RWPE2 (cell line): ENCODE data around the gene FCF1.

Experiments used
- ATAC-seq: fragments of 200-7000 bp; cut with Tn5 transposase; 3 replicates; pipeline ENCODE4 v1.9.1; 2021; ENCODE audit warnings: low read depth
- DNase-seq: peaks from one replicate; pipeline ENCODE4 v3.0.0-alpha.2; 2020; ENCODE audit warnings: low spot score
- H3K27ac ChIP-seq: fragments of 450-650 bp; 2 replicates; pipeline ENCODE4 v1.5.1; 2017; ENCODE audit warnings: mild to moderate bottlenecking; ENCODE audit not compliant: poor library complexity, severe bottlenecking
- H3K27me3 ChIP-seq: fragments of 250-450 bp; sonication (Bioruptor Pico); 2 replicates; pipeline ENCODE4 v1.5.1; 2021; ENCODE audit warnings: mild to moderate bottlenecking, moderate library complexity; ENCODE audit not compliant: insufficient read depth, poor library complexity, severe bottlenecking
- H3K36me3 ChIP-seq: fragments of 250-450 bp; sonication (Bioruptor Pico); 2 replicates; pipeline ENCODE4 v1.5.1; 2020; ENCODE audit warnings: low read depth, mild to moderate bottlenecking, moderate library complexity
- H3K4me1 ChIP-seq: fragments of 250-450 bp; sonication (Bioruptor Pico); 2 replicates; pipeline ENCODE4 v1.5.1; 2021; ENCODE audit warnings: mild to moderate bottlenecking, moderate library complexity; ENCODE audit not compliant: insufficient read depth, poor library complexity, severe bottlenecking
- H3K4me3 ChIP-seq: fragments of 250-450 bp; sonication (Bioruptor Pico); 2 replicates; pipeline ENCODE4 v1.5.1; 2021; ENCODE audit warnings: mild to moderate bottlenecking, moderate library complexity; ENCODE audit not compliant: severe bottlenecking
- H3K9me3 ChIP-seq: fragments of 250-450 bp; sonication (Bioruptor Pico); 2 replicates; pipeline ENCODE4 v1.5.1; 2021; ENCODE audit warnings: mild to moderate bottlenecking, moderate library complexity; ENCODE audit not compliant: severe bottlenecking
- TF ChIP-seq, protein P1 (sequence below): fragments of 450-650 bp; IDR thresholded peaks from one replicate; pipeline ENCODE4 v1.5.1; 2017; ENCODE audit warnings: mild to moderate bottlenecking, moderate library complexity; ENCODE audit not compliant: poor library complexity, severe bottlenecking

Gene FCF1

DNA sequence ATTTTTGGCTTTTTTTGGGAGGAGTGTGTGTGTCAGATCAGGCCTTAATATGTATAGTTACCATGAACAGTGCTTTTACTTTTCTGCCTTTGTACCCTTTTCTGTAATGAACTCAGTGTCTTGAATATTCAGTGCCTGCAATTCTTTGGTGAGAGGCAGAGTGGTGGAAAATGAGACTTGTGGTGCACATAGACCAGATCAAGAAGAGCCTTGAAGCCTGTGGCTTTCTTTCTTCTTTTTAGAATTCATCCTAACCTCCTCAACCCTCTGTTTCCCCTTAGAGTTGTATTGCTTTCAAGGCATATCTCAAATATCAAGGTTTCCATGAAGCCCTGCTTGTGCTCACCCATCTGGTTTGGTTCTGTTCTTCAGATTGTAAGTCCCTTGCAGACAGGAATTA lies 52.8 kb downstream of the FCF1 start:
- no peak for ATAC-seq
- no peaks in the 10 kb centered on the region for H3K9me3 ChIP-seq
- peak overlapping the region; percentile 83 for H3K4me3 ChIP-seq
- peaks cover 16% of the 10 kb centered on the region for H3K4me1 ChIP-seq
- H3K27ac ChIP-seq = no peak overlapping the region
- TF ChIP-seq, protein P1, sequence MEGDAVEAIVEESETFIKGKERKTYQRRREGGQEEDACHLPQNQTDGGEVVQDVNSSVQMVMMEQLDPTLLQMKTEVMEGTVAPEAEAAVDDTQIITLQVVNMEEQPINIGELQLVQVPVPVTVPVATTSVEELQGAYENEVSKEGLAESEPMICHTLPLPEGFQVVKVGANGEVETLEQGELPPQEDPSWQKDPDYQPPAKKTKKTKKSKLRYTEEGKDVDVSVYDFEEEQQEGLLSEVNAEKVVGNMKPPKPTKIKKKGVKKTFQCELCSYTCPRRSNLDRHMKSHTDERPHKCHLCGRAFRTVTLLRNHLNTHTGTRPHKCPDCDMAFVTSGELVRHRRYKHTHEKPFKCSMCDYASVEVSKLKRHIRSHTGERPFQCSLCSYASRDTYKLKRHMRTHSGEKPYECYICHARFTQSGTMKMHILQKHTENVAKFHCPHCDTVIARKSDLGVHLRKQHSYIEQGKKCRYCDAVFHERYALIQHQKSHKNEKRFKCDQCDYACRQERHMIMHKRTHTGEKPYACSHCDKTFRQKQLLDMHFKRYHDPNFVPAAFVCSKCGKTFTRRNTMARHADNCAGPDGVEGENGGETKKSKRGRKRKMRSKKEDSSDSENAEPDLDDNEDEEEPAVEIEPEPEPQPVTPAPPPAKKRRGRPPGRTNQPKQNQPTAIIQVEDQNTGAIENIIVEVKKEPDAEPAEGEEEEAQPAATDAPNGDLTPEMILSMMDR = no peak
- H3K27me3 ChIP-seq = no peaks in the 10 kb centered on the region
- DNase-seq = no peak
- peaks cover 47% of the 10 kb centered on the region for H3K36me3 ChIP-seq

DNA sequence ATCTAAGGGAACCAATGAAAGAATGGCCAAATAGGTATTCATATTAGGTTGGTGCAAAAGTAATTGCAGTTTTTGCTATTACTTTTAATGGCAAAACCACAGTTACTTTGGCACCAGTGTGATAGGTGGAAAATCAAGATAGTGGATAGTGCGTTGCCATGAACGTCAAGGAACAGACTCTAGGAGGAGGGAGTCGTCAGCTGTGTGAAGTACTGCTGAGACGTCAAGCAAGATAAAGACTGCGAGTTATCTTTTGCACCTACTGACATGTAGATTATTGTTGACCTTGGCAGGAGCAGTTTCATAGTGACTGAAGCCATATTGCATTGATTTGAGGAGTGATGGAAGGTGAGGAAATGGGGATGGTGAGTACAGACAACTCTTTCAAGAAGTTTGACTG lies 58.5 kb downstream of the FCF1 start:
- ATAC-seq = no peak

DNA sequence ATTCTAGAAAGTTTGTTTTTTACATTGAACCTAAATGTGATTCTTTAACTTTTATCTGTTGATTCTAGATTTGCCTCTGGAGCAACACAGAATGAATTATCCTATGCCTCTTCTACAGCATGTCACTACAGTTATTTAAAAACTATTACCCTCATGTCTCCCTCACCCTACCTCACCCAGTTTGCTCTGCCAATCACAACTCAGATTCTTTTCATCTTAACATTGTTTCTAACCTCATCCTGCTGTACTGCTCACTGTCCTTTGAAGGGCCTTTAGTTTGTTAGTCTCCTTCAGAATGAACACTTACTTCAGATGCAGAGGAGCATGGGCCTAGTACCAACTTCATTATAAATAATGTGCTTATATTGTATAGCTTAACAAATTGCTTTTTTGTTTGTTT lies 71.7 kb downstream of the FCF1 start:
- Histone ChIP-seq H3K9me3 (no peaks in the 10 kb centered on the region), H3K36me3 (peaks cover 92% of the 10 kb centered on the region), H3K4me1 (no peaks in the 10 kb centered on the region), H3K27ac (no peak overlapping the region), H3K4me3 (no peak overlapping the region), H3K27me3 (no peaks in the 10 kb centered on the region)
- no peak; the same call in 2 of the 3 replicates for ATAC-seq
- TF ChIP-seq, protein P1 = no peak
- DNase-seq = no peak

More for the DNA sequence above, 58.5 kb downstream of the FCF1 start:
- no peaks in the 10 kb centered on the region for H3K9me3 ChIP-seq
- H3K27me3 ChIP-seq = no peaks in the 10 kb centered on the region
- no peak for DNase-seq
- H3K4me1 ChIP-seq = peaks cover 4% of the 10 kb centered on the region
- peaks cover 71% of the 10 kb centered on the region for H3K36me3 ChIP-seq
- TF ChIP-seq, protein P1 = no peak
- H3K27ac ChIP-seq = no peak overlapping the region
- H3K4me3 ChIP-seq = no peak overlapping the region

DNA sequence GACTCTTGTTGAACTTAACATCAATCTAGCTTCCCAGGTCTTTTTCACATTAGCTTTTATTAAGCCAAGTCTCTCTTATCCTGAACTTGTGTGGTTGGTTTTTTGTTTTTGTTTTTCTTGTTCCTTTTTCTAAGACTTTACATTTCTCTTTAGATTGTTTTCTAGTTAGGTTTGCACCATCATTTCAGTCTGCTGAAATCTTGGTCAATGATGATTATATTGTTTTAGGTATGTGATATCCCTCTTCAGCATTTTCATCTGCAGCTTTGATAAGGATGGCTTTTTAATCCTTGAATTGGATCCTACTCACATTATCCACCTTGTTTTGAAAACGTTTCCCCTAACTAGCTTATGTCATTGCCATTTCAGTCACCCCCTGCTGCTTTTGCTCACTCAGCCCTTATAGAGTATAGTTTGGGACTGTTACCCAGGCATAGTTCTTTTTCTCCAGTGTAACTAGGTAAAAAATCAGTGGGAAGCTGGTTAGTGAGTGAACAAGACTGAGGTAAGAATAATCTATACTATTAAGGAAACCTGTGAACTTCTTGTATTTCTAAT lies 72.2 kb downstream of the FCF1 start:
- TF ChIP-seq, protein P1 = no peak
- Histone ChIP-seq H3K4me3 (no peak overlapping the region), H3K27ac (no peak overlapping the region), H3K4me1 (no peaks in the 10 kb centered on the region), H3K36me3 (peaks cover 92% of the 10 kb centered on the region), H3K9me3 (no peaks in the 10 kb centered on the region), H3K27me3 (no peaks in the 10 kb centered on the region)
- no peak for ATAC-seq
- DNase-seq = no peak

DNA sequence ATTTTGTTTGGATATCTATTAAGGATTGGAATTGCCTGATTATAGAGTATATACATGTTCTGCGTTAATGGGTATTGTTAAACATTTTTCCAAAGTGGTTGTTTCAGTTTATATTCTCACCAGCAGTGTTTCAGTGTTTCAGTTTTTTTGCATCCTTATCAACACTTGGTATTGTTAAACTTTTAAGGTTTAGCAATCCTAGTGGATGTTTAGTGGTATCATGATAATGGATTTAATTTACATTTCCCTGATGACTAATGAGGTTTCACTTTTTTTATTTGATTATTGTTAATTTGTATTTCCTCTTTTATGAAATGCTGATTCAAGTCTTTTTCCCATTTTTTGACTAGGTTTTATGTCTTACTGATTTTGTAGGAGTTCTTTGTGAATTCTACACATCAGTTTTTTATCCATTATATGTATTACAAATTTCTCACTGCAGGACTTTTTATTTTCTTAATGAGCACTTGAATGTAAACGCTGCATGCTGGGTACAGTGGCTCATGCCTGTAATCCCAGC lies 73.9 kb downstream of the FCF1 start:
- Histone ChIP-seq H3K36me3 (peaks cover 89% of the 10 kb centered on the region), H3K4me1 (no peaks in the 10 kb centered on the region), H3K27me3 (no peaks in the 10 kb centered on the region), H3K4me3 (no peak overlapping the region), H3K9me3 (no peaks in the 10 kb centered on the region), H3K27ac (no peak overlapping the region)
- DNase-seq (no peak), ATAC-seq (no peak)
- TF ChIP-seq, protein P1 = no peak
